HG02981 (cell line): ENCODE data around the gene MAP2K2.
"Not testable (repeated sequence)": the region's sequence is repeated elsewhere in the genome, so short reads cannot be mapped to it uniquely, and the experiment has no call there.

Experiments used
- ATAC-seq: cut with Tn5 transposase; IDR thresholded peaks from one replicate; pipeline ENCODE4 v1.9.1; 2021; ENCODE audit warnings: mild to moderate bottlenecking, moderate library complexity; ENCODE audit not compliant: unreplicated experiment

Gene MAP2K2

DNA sequence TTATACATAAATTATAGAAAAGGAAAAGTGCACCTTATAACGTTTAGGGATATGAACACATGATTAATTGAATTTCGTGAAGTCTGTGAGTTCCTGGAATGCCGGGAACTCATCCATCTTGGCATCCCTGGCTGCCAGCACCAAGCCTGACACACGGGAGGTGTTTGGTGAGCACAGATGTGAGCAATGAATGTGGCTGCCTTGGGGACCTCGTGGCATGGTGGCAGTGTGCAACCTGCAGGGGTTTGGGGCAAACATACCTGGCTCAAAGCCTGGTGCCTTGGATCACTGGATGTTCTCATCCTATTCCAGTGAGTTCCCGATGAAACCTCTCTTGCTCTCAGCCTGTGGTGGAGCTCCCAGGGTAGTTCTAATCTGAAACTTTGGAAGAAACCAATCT lies 10.4 kb upstream of the MAP2K2 start:
- no peak for ATAC-seq

DNA sequence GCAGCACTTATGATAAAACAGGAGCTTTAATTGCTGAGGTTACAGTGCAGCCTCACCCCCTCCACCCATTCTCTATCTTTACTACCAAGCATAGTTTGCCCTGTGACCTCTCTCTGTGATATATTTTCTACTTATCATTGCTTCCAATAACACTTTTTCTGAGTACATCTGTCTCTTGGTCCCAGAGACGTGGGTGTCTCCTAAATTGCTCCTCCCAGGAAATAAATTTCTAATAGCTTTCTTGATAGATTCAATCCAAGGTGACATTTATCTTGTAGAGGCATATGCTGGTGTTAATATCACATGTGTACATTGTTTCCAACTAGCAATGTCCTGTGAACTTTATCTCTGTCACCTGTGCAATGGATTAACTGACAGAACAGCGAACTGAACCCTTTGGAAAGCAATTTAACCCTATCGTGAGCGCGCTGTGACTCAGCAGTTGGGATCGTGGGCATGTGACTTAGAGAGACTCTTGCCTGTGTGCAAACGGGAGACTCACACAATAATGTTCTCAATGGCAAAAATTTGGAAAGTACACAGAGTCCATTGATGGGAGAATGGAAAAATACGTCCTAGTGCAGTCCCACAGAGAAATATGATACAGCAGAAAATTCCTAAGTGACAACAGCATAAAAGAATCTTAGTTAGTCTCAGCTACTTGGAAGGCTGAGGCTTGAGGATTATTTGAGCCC lies 7.0 kb upstream of the MAP2K2 start:
- no peak for ATAC-seq

DNA sequence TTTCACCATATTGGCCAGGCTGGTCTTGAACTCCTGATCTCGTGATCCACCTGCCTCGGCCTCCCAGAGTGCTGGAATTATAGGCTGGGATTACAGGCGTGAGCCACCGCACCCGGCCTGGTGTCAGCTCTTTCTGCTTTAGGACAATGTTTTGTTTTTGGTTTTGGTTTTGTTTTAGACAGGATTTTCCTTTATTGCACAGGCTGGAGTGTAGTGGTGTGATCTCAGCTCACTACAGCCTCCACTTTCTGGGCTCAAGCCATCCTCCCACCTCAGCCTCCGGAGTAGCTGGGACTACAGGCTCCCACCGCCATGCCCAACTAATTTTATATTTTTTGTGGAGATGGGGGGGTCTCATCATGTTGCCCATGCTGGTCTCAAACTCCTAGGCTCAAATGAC lies 5.1 kb upstream of the MAP2K2 start:
- not testable (repeated sequence) for ATAC-seq

DNA sequence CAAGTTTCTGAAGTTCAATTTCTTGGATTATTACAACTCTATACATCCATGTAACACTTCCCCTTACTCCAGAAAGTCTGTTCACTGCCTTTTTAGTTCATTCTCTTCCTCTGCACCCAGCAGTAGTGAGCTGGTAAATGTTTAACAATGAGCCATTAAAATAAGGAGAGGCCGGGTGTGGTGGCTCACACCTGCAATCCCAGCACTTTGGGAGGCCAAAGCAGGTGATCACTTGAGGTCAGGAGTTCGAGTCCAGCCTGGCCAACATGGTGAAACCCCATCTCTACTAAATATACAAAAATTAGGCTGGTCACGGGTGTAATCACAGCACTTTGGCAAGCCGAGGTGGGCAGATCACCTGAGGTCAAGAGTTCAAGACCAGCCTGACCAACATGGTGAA lies 3.4 kb upstream of the MAP2K2 start:
- not testable (repeated sequence) for ATAC-seq

DNA sequence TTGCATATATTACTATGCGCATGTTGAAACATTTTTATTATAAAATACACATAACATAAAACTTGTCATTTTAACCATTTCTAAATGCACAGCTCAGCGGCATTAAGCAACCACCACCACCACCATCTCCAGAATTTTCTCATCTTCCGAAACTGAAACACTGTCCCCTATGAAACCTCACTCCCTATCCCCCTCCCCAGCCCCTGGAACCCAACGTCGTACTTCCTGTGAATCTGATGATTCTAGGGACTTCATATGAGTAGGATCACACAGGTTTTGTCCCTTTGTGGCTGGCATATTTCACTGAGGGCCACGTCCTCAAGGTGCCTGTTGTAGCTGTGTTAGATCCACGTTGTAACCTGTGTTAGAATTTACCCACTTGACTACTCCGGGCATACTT lies 716 bp upstream of the MAP2K2 start:
- no peak for ATAC-seq

DNA sequence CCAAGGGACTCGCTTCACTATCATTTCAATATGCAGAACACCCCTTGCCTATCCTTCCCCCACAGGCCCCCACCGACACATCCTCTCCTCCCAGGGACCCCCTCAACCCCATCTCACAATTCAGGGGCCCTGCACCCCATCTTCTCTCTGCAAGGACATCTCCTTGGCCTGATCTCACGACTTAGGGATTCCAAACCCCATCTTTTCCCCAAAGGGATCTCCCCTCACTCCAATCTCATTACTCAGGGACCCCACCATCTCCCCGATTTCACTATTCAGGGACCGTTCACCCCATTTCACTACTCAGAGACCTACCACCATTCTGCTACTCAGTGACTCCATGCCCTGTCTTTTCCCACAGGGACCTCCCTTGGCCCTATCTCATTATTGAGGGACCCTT lies 1.4 kb downstream of the MAP2K2 start:
- no peak for ATAC-seq

DNA sequence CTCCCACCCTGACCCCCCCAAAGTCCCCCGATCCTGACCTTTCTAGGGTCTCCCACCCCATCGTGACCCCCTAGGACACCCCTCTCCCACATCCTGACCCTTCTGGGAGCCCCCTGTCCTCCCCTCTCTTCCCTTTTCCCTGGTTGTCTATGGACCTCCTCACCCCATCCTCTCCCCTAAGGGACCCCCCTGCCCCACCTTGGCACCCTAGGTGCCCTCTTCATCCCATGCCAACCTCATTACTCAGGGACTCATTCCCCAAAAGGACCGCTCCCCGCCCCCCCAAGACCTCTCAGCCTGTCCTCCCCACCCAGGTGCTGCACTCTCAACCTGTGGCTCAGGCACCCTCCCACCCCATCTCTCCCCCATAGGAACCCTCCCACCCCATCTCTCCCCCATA lies 2.1 kb downstream of the MAP2K2 start:
- no peak for ATAC-seq

DNA sequence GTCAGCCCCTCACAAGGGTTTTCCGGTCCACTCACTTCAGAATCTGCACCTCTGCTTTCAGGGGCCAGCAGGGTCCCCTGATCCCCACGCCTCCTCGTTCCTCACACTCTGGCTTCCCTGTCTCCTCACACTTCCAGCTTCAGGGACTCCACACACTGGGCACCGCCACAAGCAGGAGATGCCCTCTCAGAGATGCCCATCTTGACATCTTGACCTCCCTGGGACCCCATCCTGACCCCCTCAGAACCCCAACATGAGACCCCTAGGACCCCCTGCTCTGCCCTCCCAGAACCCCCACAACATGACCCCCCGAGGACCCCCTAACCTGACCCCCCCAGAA lies 2.7 kb downstream of the MAP2K2 start:
- no peak for ATAC-seq

DNA sequence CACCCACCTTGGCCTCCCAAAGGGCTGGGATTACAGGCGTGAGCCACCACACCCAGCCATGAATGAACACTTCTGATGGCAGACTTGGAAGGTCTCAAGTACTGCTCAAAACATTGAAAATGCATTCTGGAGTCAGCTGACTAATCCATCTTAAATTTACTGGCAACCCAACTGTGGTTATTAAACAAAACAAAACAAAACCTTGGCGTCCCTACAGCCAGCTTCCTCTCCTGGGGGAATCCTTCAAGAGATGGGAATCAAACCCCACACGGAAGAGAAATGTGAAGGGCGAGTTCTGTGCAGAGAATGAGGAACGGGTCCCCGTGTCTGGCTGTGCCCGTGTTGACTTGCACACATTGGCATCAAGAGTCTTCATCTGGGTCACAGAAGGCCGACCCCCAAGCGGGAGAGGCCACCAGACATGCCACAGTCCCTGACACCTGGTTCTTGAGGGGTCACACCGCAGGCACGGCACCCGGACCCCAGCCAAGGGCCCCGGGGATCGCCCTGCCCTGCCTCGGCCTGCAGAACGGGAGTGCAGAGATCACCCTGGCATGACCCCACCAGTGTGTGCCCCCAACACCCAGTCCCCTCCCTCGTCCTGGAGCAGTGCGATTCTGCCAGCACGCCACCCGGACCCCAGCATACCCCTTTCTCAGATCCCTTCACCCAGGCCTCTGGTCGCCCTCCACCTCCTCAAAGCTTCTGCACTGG lies 3.2 kb downstream of the MAP2K2 start:
- ATAC-seq, result no peak

DNA sequence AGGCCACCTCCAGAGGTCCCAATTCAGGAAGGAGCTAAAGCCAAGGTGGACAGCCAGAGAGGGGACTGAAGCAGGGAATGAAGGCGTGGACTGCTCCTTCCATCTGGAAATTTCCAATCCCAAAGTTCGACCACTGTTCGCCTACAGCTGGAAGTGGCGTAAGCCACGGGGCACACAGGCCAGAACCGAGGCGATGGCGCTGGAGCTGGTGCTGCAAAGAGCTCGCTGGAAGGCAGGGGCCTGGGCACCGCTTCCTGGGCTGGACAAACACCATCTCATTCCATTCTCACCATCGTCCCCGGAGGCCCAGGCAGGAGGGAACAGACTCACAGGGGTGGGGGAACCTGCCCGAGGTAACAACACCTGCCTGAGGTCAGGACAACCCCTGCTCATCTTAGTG lies 4.2 kb downstream of the MAP2K2 start:
- ATAC-seq, result no peak

DNA sequence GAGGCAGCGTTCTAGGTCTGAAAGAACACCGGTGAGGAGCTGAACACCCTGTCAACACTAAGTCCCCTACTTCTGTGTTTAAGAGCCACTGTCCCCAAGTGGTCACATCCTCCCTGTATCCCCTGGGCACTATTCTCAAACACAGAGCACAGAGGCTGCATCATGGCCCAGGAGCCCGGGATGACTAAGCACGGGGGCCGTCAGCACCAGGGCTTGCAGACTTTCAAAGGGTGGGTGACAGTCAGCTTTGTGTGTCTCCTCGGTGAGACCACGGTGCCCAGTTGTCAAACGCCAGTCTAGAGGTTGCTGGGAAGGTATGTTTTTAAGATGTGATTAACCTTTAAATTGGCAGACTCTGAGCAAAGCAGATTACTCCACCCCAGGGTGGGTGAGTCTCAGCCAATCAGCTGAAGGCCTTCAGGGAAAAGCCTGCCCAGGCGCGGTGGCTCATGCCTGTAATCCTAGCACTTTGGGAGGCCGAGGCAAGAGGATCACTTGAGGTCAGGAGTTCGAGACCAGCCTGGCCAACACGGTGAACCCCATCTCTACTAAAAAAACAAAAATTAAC lies 8.0 kb downstream of the MAP2K2 start:
- no peak for ATAC-seq

DNA sequence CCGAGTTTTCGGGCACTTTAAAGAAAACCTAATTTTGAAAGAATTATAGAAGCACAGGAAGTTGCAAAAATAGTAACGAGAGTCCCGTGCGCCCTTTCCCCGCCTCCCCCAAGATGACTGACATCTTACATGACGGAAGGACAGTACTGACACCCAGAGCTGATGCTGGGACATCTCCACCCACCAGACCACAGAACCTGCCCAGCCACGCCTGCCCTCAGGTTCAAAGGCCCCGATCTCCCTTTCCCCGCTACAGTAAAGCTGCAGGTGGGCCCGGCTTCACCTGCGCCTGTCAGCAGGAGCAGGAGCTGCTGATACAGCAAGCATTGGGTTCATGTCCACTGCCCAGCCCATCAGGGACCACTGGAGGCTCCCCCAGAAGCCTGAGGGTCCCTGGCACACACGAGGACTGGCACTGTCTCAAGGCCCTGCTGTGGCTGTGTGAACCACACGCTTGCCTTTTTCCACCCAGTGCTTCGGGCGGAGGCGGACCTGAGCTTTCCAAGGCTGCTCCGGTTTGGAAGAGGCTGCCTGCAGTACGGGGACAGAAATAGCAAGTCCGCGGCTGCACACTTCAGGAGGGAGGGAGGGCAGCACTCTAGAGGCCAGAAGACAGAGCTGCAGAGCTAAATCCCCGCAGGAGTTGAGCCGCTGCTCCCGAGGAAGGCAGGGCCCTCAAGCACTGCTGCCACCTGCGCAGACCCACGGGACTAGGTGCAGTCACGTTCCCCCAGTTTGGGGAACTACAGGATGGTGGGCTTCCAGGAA lies 8.7 kb downstream of the MAP2K2 start:
- peak; percentile 85 for ATAC-seq

DNA sequence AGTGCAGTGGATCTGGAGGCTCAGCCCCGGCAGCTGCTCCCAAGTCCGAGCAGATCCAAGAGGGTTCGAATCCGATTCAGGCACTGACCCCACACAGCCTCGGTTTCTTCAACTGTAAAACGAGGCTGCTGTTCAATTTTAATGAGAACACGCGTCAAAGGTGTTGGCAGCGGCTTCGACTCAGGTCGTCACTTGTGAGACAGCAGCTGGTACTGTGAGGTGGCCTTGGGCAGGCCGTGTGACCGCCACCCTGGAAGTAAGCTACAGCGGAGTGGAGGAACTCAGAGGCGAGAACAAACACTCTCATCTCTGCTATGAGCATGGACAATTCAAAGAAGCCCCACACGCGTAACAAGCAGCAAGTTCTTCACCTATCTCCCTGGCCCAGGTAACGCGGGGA lies 9.7 kb downstream of the MAP2K2 start:
- ATAC-seq, result no peak

DNA sequence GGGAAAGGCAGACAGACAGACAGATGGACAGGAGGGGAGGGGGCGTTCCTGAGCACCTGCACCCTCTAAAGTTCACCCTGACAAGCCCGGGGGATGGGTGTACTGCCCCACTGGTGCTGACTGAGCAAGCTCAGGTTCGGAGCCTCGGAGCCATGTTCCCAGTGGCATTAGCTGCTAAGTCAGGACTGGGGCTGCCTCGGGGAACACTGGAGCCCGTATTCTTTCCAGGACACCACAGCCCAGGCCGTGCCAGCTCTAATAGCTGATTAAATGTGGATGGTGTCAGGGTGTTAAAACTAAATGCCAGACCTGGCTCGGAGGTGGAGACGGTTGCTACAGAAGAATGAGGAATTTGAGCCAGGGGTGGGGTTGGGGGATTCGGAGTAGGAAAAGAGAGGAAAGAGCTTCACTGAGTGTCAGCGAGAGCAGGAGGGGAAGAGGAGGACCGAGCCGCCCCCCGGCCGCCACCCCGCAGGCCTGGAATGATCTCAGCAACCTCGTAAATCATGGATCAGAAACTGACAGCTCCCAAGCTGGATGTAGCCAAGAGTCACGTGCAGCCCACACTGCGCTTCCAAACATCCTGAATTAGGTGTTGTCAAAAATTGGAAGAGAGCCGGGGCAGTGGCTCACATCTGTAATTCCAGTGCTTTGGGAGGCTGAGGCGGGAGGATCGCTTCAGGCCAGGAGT lies 10.4 kb downstream of the MAP2K2 start:
- no peak for ATAC-seq

DNA sequence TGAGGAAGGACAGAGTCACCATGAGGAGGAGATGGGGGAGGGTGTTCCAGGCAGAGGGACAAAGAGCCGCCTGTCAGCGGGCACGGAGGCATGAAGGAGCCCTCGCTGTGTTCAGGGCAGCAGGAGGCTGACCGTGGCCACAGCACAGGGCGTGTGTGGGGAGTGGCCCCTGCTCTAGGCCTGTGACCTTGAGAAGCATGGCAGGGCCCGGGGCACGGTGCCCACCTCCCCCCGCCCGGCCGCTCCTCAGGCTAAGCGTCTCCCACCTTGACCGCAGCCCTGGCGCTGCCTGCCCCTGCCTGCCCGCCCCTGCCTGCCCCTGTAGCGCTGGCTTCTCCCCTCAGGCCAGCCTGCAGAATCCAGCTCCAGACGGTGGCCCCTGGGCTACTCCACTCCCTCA lies 11.6 kb downstream of the MAP2K2 start:
- no peak for ATAC-seq

DNA sequence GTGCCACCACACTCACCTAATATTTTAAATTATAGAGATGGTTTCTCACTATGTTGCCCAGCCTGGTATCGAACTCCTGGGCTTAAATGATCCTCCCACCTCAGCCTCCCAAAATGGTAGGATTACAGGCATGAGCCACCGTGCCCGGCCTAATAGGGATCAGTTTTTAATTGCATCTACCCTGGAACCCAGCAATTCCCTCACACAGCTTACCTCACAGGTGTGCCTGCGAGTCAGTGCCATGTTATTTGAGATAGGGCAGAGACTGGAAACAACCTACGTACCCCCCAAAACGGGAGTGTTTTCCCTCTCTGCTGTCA lies 14.3 kb downstream of the MAP2K2 start:
- ATAC-seq, result no peak

DNA sequence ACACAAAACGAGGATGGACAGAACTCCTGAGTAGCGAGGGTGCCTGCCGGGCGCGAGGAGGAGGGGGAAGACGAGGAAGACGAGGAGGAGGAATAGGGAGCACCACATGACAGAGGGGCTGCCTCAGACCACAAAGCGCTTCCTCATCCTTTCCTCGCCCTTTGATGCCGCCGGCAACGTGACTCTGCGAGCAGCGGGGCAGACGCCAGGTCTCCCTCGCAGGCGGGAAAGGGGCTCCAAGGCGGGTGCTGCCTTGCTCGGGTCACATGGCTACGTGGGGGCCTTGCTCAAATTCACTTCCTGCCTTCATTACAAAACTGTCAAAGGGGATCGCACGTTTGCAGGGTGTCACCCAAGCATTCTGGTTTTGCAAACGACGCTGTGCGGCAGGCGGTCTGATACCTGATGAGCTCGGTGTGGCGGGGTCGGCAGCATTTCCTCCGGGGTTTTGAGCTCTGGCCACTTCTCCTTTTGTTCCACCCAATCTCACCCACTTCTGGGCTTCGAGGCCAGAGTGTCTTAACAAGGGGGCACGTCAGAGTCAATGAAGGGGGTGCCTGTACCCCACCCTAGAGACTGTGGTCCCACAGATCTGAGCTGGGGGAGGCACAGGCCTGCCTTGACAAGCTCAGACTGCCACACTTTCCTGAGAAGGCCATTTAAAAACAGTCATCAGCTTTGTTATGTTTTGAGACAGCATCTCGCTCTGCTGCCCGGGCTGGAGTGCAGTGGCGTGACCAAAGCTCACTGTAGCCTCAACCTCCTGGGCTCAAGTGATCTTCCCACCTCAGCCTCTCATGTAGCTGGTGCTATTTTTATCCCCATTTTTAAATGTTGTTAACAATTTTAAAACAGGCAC lies 14.9 kb downstream of the MAP2K2 start:
- ATAC-seq, result no peak

DNA sequence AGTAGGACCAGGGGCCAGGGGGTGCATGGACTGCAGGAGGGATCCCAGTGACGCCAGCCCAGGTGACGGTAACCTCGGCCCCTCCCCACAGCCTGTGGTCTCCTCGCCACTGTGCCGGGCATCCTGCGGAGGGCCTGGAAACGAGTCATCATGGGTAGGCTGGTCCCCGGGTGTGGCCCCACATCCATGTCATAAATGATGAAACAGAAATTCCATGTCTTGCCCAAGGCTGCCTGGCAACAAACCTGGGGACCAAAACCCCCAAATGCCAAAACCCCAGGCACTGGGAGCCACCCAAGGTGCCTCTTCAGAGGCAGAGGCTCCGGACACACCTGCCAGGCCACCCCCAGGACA lies 20.9 kb downstream of the MAP2K2 start:
- no peak for ATAC-seq

DNA sequence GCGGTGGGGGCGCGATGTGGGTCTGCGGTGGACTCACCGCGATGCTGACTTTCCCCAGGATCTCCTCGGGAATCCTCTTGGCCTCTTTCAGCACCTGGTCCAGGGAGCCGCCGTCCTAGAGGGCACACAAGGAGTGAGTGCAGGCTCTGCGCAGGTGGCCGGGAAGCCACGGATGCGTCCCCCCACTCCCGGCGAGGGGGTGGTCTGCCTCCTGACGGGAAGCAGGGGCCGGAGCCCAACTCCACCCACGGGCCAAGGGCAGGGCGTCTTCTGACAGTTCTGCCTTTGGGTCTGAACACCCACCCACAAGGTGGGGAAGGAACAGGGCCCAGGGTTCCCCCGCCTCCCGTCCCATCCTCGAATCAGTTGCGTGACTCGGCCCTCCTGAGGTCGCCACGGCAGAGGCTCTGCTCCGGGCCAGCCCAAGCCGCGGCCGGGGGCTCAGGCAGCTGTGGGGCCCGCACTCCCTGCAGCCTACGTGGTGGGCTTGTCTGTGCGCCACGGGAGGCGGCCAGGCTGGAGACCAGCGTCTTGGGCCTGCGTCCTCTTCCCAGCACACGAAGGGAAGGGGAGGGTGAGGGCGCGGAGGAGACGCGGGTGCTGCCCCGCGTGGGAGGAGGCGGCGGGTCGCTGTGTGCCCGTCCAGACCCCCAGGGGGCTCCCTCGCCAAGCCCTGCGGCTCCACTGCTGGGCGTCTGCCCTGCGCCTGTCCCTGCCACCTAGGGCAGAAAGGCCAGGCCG lies 21.4 kb downstream of the MAP2K2 start:
- ATAC-seq, result no peak

DNA sequence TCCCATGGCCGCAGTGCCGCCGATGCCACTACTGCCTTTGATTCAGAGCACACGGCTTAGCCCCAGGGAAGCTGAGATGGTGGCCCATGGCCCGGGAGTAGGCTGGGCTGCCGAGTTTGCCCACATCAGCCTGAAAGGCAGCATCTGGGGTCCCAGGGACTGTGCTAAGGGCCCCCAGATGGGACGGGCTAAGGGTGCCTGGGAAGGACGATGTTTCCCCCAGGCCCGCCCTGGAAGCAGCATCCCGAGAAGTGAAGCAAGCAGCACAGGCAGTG lies 22.5 kb downstream of the MAP2K2 start:
- no peak for ATAC-seq
